Measurements from ENCODE around the gene C1orf21. TPM values are rescaled to one million over a fixed set of nuclear protein-coding genes. Genes with fewer than 3 reads are reported as not detected.

Gene C1orf21
- total RNA-seq, 1 donor from 2014 or later, result 0.09 TPM

DNA sequence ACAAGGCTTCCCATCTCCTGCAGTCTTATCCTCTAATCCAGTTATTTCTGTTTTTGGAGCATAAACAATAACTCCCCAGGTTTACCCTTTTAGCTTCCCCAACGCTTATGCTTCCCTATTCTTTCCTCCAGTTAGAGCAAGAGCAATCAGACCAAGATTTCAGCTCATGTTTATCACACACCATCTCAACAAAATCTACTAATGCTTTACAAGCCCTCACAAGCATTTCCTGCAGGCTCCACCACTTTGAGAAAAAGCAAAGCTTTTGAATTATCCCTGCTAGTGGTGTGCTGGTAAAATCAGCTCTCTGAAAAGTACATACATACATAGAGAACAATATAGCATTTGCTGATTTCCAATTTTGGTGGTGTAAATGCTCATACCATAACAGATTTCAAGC lies 275.0 kb downstream of the C1orf21 start:
- peaks cover 2% of the 10 kb centered on the region for H3K4me1 Mint-ChIP-seq
- intact Hi-C loops (cut with micrococcal nuclease), result no loop called here
- DNase-seq (no peak), ATAC-seq (ENCODE audit: low read depth) (no peak)
- no peak overlapping the region for H3K27ac Mint-ChIP-seq
- ChIA-PET CTCF (no interaction called here), POLR2A (no interaction called here)
- TF ChIP-seq, protein P1, sequence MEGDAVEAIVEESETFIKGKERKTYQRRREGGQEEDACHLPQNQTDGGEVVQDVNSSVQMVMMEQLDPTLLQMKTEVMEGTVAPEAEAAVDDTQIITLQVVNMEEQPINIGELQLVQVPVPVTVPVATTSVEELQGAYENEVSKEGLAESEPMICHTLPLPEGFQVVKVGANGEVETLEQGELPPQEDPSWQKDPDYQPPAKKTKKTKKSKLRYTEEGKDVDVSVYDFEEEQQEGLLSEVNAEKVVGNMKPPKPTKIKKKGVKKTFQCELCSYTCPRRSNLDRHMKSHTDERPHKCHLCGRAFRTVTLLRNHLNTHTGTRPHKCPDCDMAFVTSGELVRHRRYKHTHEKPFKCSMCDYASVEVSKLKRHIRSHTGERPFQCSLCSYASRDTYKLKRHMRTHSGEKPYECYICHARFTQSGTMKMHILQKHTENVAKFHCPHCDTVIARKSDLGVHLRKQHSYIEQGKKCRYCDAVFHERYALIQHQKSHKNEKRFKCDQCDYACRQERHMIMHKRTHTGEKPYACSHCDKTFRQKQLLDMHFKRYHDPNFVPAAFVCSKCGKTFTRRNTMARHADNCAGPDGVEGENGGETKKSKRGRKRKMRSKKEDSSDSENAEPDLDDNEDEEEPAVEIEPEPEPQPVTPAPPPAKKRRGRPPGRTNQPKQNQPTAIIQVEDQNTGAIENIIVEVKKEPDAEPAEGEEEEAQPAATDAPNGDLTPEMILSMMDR (IDR thresholded peaks at IDR 0.05), result no peak
- peaks cover 14% of the 10 kb centered on the region for H3K27me3 Mint-ChIP-seq
- H3K36me3 Mint-ChIP-seq (ENCODE audit: low read depth), result no peaks in the 10 kb centered on the region
- H3K9me3 Mint-ChIP-seq, result no peaks in the 10 kb centered on the region
- H3K4me3 Mint-ChIP-seq, result no peak overlapping the region

DNA sequence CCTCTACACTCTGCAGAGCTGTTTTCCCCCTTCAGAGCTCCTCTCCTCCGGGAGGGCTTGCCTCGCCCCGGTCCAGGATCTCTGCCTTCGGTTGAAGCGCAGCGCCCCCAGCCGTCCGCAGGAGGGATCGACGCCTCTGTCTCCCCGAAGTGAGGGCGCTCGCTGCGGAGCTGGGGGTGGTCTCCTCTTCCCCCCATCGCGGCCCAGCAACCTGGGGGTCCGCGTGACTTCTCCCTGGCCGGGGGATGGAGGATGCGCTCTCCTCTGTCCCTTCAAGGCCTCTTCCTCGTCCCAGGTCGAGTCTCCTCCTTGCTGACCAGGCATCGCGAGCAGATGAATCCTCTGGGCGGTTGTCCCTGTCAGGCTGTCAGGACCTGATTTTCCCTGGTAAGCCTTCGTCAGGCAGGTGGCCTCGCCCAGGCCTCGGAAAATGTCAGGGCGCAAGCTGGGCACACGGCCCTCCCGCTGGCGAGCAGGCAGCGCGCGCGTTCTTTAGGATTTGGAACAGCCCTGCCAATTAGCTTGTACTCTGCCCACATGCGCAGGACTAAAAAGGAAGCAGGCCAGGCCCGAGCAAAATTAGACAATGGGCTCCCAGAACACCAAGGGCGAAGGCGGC lies 277.3 kb downstream of the C1orf21 start:
- TF ChIP-seq, protein P1 (IDR thresholded peaks at IDR 0.05), result no peak
- ChIA-PET POLR2A (no interaction called here), CTCF (no interaction called here)
- no peaks in the 10 kb centered on the region for H3K9me3 Mint-ChIP-seq
- DNase-seq, result no peak
- no peak overlapping the region for H3K4me3 Mint-ChIP-seq
- H3K27me3 Mint-ChIP-seq, result peaks cover 16% of the 10 kb centered on the region
- no peak overlapping the region for H3K27ac Mint-ChIP-seq
- no peak for ATAC-seq (ENCODE audit: low read depth)
- no peaks in the 10 kb centered on the region for H3K36me3 Mint-ChIP-seq (ENCODE audit: low read depth)
- intact Hi-C loops (cut with micrococcal nuclease), result no loop called here
- peaks cover 2% of the 10 kb centered on the region for H3K4me1 Mint-ChIP-seq

DNA sequence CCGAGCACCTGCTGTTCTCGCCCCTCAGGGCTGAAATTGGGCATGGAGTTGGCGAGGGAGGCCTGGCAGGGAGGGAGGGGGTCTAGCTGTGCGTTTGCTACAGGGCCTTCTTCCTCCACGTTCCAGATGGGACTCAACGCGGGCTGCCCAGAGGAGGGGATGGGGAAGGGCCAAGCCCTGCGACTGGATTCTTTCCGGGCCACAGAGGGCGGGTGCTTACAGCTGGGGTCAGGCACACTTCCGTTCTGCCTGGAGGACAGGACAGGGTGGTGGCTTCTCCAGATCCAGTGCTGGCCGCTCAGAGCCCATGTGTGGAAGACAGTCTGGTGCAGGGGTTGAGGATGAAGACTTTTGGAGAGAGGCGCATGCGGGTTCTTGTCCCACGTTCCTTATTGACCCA lies 277.8 kb downstream of the C1orf21 start:
- H3K9me3 Mint-ChIP-seq, result no peaks in the 10 kb centered on the region
- no peak overlapping the region for H3K4me3 Mint-ChIP-seq
- CTCF ChIA-PET, result no interaction called here
- peaks cover 2% of the 10 kb centered on the region for H3K4me1 Mint-ChIP-seq
- no peak overlapping the region for H3K27ac Mint-ChIP-seq
- ATAC-seq (ENCODE audit: low read depth), result no peak
- H3K36me3 Mint-ChIP-seq (ENCODE audit: low read depth), result no peaks in the 10 kb centered on the region
- DNase-seq, result no peak
- peaks cover 16% of the 10 kb centered on the region for H3K27me3 Mint-ChIP-seq
- TF ChIP-seq, protein P1 (IDR thresholded peaks at IDR 0.05), result no peak
- intact Hi-C loops (cut with micrococcal nuclease), result no loop called here
- POLR2A ChIA-PET, result no interaction called here

DNA sequence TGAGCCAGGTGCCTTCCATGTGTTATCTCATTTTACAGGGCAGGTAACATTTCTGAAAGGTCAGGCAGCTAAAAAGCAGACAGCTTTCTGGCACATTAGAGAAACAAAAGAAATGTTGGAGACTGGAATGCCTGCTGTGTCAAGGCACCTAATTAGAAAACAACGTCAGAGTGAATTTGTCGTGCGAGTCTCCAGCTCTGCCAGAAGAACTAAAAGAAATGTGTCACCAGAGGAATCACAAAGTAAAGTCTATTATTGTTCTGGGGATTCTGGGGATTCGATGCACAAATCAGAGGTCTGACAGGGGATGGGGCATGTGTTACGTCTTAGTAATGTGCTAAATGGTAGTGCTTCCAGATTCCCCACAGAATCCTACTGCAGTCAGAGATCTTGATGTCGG lies 278.5 kb downstream of the C1orf21 start:
- CTCF ChIA-PET, result no interaction called here
- peaks cover 16% of the 10 kb centered on the region for H3K27me3 Mint-ChIP-seq
- POLR2A ChIA-PET, result no interaction called here
- no peak for DNase-seq
- TF ChIP-seq, protein P1 (IDR thresholded peaks at IDR 0.05), result no peak
- no peaks in the 10 kb centered on the region for H3K9me3 Mint-ChIP-seq
- no peak for ATAC-seq (ENCODE audit: low read depth)
- intact Hi-C loops (cut with micrococcal nuclease), result no loop called here
- peaks cover 2% of the 10 kb centered on the region for H3K4me1 Mint-ChIP-seq
- H3K27ac Mint-ChIP-seq, result no peak overlapping the region
- no peaks in the 10 kb centered on the region for H3K36me3 Mint-ChIP-seq (ENCODE audit: low read depth)
- H3K4me3 Mint-ChIP-seq, result no peak overlapping the region

DNA sequence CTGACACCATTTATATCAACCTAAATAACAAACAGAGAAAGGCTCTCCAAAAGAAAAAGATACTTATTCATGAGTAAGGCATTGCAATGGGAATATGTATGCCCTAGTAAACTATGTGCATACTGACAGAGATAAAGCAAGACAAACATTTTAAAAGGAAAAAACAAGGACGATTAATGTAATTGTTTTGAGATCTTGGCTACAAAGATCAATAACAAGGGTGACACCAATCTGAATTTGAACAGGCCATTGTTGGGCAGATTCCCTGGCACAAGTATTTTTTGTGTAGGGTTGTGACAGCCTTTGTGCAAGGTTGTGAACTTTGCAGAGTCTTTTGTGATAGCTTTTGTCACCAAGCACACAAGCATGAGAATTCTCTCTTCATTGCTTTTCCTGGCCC lies 282.6 kb downstream of the C1orf21 start:
- no peak for DNase-seq
- TF ChIP-seq, protein P1 (IDR thresholded peaks at IDR 0.05), result no peak
- CTCF ChIA-PET, result no interaction called here
- no peaks in the 10 kb centered on the region for H3K9me3 Mint-ChIP-seq
- H3K4me3 Mint-ChIP-seq, result no peak overlapping the region
- POLR2A ChIA-PET, result no interaction called here
- no peaks in the 10 kb centered on the region for H3K4me1 Mint-ChIP-seq
- no peaks in the 10 kb centered on the region for H3K36me3 Mint-ChIP-seq (ENCODE audit: low read depth)
- intact Hi-C loops (cut with micrococcal nuclease), result no loop called here
- no peak for ATAC-seq (ENCODE audit: low read depth)
- H3K27ac Mint-ChIP-seq, result no peak overlapping the region
- peaks cover 34% of the 10 kb centered on the region for H3K27me3 Mint-ChIP-seq
